Activated naive CD8-positive, alpha-beta T cell treated with anti-CD3 and anti-CD28 coated beads, Interleukin-2, amount 50 U/mL, for 24 hours (primary cell): ENCODE measurements around the gene PCDHGB2.
"Not testable (repeated sequence)": the region's sequence is repeated elsewhere in the genome, so short reads cannot be mapped to it uniquely, and the experiment has no call there.

Source experiments
- ATAC-seq: fragments of 150-1000 bp; cut with Tn5 transposase; one replicate; pipeline ENCODE4 v1.10.0; 2021
- DNase-seq: peaks from one replicate; pipeline ENCODE4 v3.0.0; 2021
- H3K27ac Mint-ChIP-seq: one replicate; pipeline ENCODE4 v1.8.0; 2021; ENCODE audit warnings: mild to moderate bottlenecking, mixed read lengths
- H3K27me3 Mint-ChIP-seq: one replicate; pipeline ENCODE4 v1.8.0; 2021; ENCODE audit warnings: mixed read lengths
- H3K36me3 Mint-ChIP-seq: one replicate; pipeline ENCODE4 v1.8.0; 2021; ENCODE audit warnings: low read depth, mixed read lengths
- H3K4me1 Mint-ChIP-seq: one replicate; pipeline ENCODE4 v1.8.0; 2021; ENCODE audit warnings: mixed read lengths
- H3K4me3 Mint-ChIP-seq: one replicate; pipeline ENCODE4 v1.8.0; 2021; ENCODE audit warnings: mild to moderate bottlenecking, moderate library complexity, mixed read lengths
- H3K9me3 Mint-ChIP-seq: one replicate; pipeline ENCODE4 v1.8.0; 2021; ENCODE audit warnings: mixed read lengths

The PCDHGB2 gene

DNA sequence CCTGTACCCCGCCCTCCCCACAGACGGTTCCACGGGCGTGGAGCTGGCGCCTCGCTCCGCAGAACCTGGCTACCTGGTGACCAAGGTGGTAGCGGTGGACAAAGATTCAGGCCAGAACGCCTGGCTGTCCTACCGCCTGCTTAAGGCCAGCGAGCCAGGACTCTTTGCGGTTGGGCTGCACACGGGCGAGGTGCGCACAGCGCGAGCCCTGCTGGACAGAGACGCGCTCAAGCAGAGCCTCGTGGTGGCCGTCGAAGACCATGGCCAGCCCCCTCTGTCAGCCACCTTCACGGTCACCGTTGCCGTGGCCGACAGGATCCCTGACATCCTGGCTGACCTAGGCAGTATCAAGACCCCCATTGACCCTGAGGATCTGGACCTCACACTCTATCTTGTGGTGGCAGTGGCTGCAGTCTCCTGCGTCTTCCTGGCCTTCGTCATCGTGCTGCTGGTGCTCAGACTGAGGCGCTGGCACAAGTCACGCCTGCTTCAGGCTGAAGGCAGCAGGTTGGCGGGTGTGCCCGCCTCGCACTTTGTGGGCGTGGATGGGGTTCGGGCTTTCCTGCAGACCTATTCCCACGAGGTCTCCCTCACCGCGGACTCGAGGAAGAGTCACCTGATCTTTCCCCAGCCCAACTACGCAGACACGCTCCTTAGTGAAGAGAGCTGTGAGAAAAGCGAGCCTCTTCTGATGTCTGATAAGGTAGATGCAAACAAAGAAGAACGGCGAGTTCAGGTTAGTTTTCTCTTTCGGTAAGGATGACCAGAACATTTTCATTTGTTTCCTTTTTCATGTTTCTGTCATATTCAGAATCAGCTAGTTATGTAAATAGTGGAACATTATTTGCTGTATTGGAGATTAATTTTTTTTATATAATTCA, 6.5 kb downstream of the PCDHGB2 start:
- Mint-ChIP-seq H3K9me3 (peaks cover 49% of the 10 kb centered on the region), H3K27ac (no peak overlapping the region), H3K4me3 (no peak overlapping the region), H3K36me3 (peaks cover 34% of the 10 kb centered on the region), H3K27me3 (peaks cover 75% of the 10 kb centered on the region), H3K4me1 (peaks cover 2% of the 10 kb centered on the region)
- DNase-seq (no peak), ATAC-seq (no peak)

DNA sequence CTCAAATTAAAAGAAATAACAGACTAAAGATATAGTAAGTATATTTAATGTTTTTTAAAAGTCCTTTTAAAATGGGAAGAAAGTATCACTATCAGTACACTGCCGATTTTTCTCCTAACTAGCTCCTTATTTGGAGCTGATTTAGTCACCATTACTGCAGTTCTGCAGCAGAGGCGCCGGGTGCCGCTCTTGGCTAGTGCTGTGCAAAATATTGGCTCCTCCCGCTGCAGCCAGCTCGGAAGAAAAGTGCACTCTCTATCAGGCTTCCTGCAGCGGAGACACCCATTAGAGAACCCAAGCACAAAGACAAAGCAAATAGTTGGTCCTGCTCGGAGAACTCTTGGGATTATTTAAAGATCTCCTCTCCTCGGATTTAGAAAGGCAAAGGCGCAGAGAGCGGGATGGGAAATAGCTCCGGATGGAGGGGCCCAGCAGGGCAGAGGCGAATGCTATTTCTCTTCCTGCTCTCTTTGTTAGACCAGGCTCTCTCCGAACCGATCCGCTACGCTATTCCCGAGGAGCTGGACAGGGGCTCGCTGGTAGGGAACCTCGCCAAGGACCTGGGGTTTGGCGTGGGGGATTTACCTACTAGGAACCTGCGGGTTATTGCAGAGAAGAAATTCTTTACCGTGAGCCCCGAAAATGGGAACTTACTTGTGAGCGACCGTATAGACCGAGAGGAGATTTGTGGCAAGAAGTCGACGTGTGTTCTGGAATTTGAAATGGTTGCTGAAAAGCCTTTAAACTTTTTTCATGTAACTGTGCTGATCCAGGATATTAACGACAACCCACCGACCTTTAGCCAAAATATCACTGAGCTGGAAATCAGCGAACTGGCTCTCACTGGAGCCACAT, 10.4 kb downstream of the PCDHGB2 start, which contains the start of gene PCDHGB3:
Gene PCDHGB3, plus strand, starts transcription at position 249 of the 855 bp plus-strand sequence. Its CDS starts 153 bp downstream, at position 402.
- Mint-ChIP-seq H3K36me3 (peaks cover 32% of the 10 kb centered on the region), H3K9me3 (peaks cover 43% of the 10 kb centered on the region), H3K27me3 (peaks cover 74% of the 10 kb centered on the region), H3K4me3 (peak within 1 kb of the TSS; percentile 62), H3K4me1 (peaks cover 2% of the 10 kb centered on the region), H3K27ac (no peak within 1 kb of the TSS)
- DNase-seq (peak; percentile 13), ATAC-seq (peak; percentile 43)

DNA sequence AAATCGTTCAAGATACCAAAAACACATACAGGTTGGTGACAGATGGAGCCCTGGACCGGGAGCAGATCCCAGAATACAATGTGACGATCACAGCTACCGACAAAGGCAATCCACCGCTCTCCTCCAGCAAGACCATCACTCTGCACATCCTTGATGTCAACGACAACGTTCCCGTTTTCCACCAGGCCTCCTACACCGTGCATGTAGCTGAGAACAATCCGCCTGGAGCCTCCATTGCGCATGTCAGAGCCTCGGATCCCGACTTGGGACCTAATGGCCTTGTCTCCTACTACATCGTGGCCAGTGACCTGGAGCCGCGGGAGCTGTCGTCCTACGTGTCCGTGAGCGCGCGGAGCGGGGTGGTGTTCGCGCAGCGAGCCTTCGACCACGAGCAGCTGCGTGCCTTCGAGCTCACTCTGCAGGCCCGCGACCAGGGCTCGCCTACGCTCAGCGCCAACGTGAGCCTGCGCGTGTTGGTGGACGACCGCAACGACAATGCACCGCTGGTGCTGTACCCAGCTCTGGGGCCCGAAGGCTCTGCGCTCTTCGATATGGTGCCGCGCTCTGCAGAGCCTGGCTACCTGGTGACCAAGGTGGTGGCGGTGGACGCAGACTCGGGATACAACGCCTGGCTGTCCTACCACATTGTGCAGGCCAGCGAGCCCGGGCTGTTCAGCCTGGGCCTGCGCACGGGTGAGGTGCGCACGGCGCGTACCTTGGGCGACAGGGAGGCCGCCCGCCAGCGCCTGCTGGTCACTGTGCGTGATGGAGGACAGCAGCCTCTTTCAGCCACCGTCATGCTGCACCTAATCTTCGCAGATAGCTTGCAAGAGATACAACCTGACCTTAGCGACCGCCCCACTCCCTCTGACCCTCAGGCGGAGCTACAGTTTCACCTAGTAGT, 12.0 kb downstream of the PCDHGB2 start:
- Mint-ChIP-seq H3K27me3 (peaks cover 70% of the 10 kb centered on the region), H3K9me3 (peaks cover 45% of the 10 kb centered on the region), H3K4me1 (peaks cover 2% of the 10 kb centered on the region), H3K4me3 (no peak overlapping the region), H3K36me3 (peaks cover 30% of the 10 kb centered on the region), H3K27ac (no peak overlapping the region)
- ATAC-seq (no peak), DNase-seq (no peak)

DNA sequence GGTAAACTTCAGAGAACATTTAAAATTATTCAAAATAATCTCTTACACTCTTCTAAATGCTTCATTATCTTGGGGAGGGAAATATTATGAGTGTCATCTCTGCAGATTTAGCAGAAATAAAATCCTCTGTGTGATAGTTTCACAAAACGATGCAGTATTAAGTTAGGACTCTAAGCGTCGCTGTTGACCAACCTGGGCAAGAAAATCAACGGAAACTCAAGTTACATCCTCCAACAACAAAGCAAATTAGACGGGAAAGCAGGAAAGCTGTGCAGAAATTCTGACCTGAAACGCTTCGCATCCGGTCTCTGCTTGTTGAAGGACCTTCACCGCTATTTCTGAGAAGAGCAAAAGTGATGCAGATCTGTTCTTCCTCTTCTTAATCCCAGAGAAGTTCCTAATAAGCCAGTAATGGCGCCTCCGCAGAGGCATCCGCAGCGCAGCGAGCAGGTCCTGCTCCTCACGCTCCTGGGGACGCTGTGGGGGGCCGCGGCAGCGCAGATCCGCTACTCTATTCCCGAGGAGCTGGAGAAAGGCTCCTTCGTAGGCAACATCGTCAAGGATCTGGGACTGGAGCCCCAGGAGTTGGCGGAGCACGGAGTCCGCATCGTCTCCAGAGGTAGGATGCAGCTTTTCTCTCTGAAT, 14.0 kb downstream of the PCDHGB2 start, which contains the start of gene PCDHGA6:
Gene PCDHGA6, plus strand, starts transcription at position 219 of the 645 bp plus-strand sequence. Its CDS starts 193 bp downstream, at position 412.
- no peak for ATAC-seq
- Mint-ChIP-seq H3K4me1 (peaks cover 2% of the 10 kb centered on the region), H3K4me3 (no peak within 1 kb of the TSS), H3K36me3 (peaks cover 33% of the 10 kb centered on the region), H3K27ac (no peak within 1 kb of the TSS), H3K9me3 (peaks cover 48% of the 10 kb centered on the region), H3K27me3 (peaks cover 65% of the 10 kb centered on the region)
- no peak for DNase-seq

DNA sequence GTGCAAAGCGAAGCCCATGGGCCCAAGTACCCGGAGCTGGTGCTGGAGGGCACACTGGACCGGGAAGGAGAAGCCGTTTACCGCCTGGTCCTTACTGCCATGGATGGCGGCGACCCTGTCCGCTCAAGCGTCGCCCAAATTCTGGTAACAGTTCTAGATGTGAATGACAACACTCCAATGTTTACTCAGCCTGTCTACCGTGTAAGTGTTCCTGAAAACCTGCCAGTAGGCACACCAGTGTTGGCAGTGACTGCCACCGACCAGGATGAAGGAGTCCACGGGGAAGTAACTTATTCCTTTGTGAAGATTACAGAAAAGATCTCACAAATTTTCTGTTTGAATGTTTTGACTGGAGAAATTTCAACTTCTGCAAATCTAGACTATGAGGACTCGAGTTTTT, 14.8 kb downstream of the PCDHGB2 start:
- Mint-ChIP-seq H3K27ac (no peak overlapping the region), H3K4me1 (peaks cover 2% of the 10 kb centered on the region), H3K9me3 (peaks cover 53% of the 10 kb centered on the region), H3K27me3 (peaks cover 66% of the 10 kb centered on the region), H3K4me3 (no peak overlapping the region), H3K36me3 (peaks cover 33% of the 10 kb centered on the region)
- no peak for DNase-seq
- ATAC-seq = no peak

DNA sequence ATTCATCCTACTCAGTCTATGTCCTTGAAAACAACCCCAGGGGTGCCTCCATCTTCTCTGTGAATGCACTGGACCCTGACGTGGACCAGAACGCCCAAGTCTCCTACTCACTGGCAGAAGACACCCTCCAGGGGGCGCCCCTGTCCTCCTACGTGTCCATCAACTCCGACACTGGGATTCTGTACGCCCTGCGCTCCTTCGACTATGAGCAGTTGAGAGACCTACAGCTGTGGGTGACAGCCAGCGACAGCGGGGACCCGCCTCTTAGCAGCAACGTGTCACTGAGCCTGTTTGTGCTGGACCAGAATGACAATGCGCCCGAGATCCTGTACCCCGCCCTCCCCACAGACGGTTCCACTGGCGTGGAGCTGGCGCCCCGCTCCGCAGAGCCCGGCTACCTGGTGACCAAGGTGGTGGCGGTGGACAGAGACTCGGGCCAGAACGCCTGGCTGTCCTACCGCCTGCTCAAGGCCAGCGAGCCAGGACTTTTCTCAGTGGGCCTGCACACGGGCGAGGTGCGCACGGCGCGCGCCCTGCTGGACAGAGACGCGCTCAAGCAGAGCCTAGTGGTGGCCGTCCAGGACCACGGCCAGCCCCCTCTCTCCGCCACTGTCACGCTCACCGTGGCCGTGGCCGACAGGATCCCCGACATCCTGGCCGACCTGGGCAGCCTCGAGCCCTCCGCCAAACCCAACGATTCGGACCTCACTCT, 15.8 kb downstream of the PCDHGB2 start:
- ATAC-seq, H3K27ac Mint-ChIP-seq, DNase-seq, H3K4me1 Mint-ChIP-seq, H3K4me3 Mint-ChIP-seq: not testable (repeated sequence)
- H3K9me3 Mint-ChIP-seq = peaks cover 52% of the 10 kb centered on the region
- H3K36me3 Mint-ChIP-seq = peaks cover 33% of the 10 kb centered on the region
- H3K27me3 Mint-ChIP-seq = peaks cover 63% of the 10 kb centered on the region

DNA sequence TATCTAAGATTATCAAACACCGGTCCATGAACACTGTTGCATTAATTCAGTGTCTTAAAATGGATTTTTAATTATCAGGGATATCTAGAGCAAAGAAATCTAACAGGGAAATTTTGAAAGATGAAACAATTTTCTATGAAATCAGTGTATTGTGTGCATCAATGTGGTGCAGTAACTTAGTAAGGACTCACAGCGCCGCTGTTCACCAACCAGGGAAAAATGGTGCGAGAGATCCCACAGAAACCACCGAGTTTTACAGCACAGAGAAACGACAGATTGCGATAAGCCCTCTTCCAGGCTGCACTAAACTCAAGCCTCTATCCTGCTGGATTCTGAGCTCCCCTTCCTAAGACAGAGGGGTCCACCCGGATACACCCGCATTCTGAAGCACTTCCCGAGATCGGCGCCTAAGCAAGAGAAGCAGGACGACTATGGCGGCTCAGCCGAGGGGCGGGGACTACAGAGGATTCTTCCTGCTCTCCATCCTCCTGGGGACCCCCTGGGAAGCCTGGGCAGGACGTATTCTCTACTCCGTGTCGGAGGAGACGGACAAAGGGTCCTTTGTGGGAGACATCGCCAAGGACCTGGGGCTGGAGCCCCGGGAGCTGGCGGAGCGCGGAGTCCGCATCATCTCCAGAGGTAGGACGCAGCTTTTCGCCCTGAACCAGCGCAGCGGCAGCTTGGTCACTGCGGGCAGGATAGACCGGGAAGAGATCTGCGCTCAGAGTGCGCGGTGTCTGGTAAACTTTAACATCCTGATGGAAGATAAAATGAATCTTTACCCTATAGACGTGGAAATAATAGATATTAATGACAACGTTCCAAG, 22.9 kb downstream of the PCDHGB2 start, which contains the start of gene PCDHGA7:
Gene PCDHGA7, plus strand, starts transcription at position 274 of the 826 bp plus-strand sequence. Its CDS starts 158 bp downstream, at position 432.
- peaks cover 69% of the 10 kb centered on the region for H3K27me3 Mint-ChIP-seq
- H3K27ac Mint-ChIP-seq = no peak within 1 kb of the TSS
- no peaks in the 10 kb centered on the region for H3K4me1 Mint-ChIP-seq
- ATAC-seq (no peak), DNase-seq (no peak)
- H3K9me3 Mint-ChIP-seq = peaks cover 54% of the 10 kb centered on the region
- peak within 1 kb of the TSS; percentile 55 for H3K4me3 Mint-ChIP-seq
- peaks cover 18% of the 10 kb centered on the region for H3K36me3 Mint-ChIP-seq

DNA sequence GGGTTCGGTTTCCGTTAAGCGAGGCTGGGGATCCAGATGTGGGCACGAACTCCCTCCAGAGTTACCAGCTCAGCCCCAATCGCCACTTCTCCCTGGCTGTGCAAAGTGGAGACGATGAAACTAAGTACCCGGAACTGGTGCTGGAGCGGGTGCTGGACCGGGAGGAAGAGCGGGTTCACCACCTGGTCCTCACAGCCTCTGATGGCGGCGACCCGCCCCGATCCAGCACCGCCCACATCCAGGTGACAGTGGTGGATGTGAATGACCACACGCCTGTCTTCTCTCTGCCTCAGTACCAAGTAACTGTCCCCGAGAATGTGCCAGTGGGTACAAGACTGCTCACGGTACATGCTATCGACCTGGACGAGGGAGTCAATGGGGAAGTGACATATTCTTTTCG, 23.6 kb downstream of the PCDHGB2 start:
- DNase-seq (no peak), ATAC-seq (no peak)
- H3K36me3 Mint-ChIP-seq = peaks cover 20% of the 10 kb centered on the region
- no peaks in the 10 kb centered on the region for H3K4me1 Mint-ChIP-seq
- H3K9me3 Mint-ChIP-seq = peaks cover 55% of the 10 kb centered on the region
- peaks cover 72% of the 10 kb centered on the region for H3K27me3 Mint-ChIP-seq
- no peak overlapping the region for H3K27ac Mint-ChIP-seq
- no peak overlapping the region for H3K4me3 Mint-ChIP-seq

DNA sequence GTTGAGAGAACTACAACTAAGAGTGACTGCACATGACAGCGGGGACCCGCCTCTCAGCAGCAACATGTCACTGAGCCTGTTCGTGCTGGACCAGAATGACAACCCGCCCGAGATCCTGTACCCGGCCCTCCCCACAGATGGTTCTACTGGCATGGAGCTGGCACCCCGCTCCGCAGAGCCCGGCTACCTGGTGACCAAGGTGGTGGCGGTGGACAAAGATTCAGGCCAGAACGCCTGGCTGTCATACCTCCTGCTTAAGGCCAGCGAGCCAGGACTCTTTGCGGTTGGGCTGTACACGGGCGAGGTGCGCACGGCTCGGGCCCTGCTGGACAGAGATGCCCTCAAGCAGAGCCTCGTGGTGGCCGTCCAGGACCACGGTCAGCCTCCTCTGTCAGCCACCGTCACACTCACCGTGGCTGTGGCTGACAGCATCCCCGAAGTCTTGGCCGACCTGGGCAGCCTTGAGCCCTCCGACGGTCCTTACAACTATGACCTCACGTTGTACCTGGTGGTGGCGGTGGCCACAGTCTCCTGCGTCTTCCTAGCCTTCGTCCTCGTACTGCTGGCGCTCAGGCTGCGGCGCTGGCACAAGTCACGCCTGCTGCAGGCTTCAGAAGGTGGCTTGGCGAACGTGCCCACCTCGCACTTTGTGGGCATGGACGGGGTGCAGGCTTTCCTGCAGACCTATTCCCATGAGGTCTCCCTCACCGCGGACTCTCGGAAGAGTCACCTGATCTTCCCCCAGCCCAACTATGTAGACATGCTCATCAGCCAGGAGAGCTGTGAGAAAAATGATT, 24.9 kb downstream of the PCDHGB2 start:
- H3K27ac Mint-ChIP-seq = no peak overlapping the region
- peaks cover 24% of the 10 kb centered on the region for H3K36me3 Mint-ChIP-seq
- ATAC-seq (no peak), DNase-seq (no peak)
- peaks cover 52% of the 10 kb centered on the region for H3K9me3 Mint-ChIP-seq
- H3K27me3 Mint-ChIP-seq = peaks cover 73% of the 10 kb centered on the region
- no peak overlapping the region for H3K4me3 Mint-ChIP-seq
- no peaks in the 10 kb centered on the region for H3K4me1 Mint-ChIP-seq

DNA sequence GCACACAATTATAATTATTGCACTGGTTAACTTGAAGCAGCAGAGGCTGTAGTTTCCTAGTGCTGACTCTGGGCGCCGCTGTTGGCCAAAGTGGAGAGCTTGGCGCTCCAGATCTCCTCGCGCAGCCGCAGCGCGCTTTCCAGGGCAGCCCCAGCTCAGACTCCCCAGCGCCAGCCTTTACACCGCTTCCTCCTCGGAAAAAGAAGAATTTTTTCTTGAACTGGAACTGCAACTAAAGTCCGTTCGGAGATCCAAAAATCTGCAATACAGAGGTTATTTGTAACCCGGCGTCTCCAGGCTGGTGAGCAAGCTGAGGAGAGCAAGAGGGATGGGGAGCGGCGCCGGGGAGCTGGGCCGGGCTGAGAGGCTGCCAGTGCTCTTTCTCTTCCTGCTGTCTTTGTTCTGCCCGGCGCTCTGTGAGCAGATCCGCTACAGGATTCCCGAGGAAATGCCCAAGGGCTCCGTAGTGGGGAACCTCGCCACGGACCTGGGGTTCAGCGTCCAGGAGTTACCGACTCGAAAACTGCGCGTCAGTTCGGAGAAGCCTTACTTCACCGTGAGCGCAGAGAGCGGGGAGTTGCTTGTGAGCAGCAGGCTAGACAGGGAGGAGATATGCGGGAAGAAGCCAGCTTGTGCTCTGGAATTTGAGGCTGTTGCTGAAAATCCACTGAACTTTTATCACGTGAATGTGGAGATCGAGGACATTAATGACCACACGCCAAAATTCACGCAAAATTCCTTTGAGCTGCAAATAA, 27.9 kb downstream of the PCDHGB2 start, which contains the start of gene PCDHGB4:
Gene PCDHGB4, plus strand, starts transcription at position 142 of the 755 bp plus-strand sequence. Its CDS starts 187 bp downstream, at position 329.
- H3K9me3 Mint-ChIP-seq = peaks cover 54% of the 10 kb centered on the region
- not testable (repeated sequence) for DNase-seq, H3K4me1 Mint-ChIP-seq, H3K27ac Mint-ChIP-seq, H3K4me3 Mint-ChIP-seq, ATAC-seq
- peaks cover 71% of the 10 kb centered on the region for H3K27me3 Mint-ChIP-seq
- H3K36me3 Mint-ChIP-seq = peaks cover 23% of the 10 kb centered on the region

DNA sequence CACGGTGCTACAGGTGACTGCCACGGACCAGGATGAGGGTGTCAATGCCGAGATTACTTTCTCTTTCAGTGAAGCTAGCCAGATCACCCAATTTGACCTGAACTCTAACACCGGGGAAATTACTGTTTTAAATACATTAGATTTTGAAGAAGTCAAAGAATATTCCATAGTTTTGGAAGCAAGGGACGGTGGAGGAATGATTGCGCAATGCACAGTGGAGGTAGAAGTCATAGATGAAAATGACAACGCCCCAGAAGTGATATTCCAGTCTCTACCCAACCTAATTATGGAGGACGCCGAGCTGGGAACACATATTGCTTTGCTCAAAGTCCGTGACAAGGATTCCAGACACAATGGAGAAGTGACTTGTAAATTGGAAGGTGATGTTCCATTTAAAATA, 28.9 kb downstream of the PCDHGB2 start:
- H3K9me3 Mint-ChIP-seq = peaks cover 53% of the 10 kb centered on the region
- H3K27me3 Mint-ChIP-seq = peaks cover 71% of the 10 kb centered on the region
- no peak overlapping the region for H3K4me3 Mint-ChIP-seq
- no peak overlapping the region for H3K27ac Mint-ChIP-seq
- H3K36me3 Mint-ChIP-seq = peaks cover 24% of the 10 kb centered on the region
- ATAC-seq (no peak), DNase-seq (no peak)
- H3K4me1 Mint-ChIP-seq = no peaks in the 10 kb centered on the region
